Measurements from ENCODE around the gene JCHAIN. TPM values are rescaled to one million over a fixed set of nuclear protein-coding genes. Genes with fewer than 3 reads are reported as not detected.

Gene JCHAIN
- polyA plus RNA-seq, 1 donor: 0.93 TPM

- DNase-seq: no peak
Measured at GRCh38 chr4:70634482-70634881, 31.8 kb downstream of the JCHAIN start.

GRCh38 chr4:70632028-70632427, 34.3 kb downstream of the JCHAIN start:
- no peak for DNase-seq

- no peak for DNase-seq
Measured at GRCh38 chr4:70630162-70630561, 36.1 kb downstream of the JCHAIN start.

- DNase-seq: no peak
Measured at GRCh38 chr4:70629469-70630090, 36.7 kb downstream of the JCHAIN start.

GRCh38 chr4:70628444-70628843, 37.9 kb downstream of the JCHAIN start, which contains the start of gene ENAM:
Gene ENAM (plus strand): TSS chr4:70628744. CDS start chr4:70629501, 757 bp downstream.
- no peak for DNase-seq

- no peak for DNase-seq
Measured at GRCh38 chr4:70627620-70628019, 38.7 kb downstream of the JCHAIN start.

- no peak for DNase-seq
Measured at GRCh38 chr4:70624226-70624793, 42.0 kb downstream of the JCHAIN start.

- DNase-seq: no peak
Measured at GRCh38 chr4:70623323-70623722, 43.0 kb downstream of the JCHAIN start.

- no peak for DNase-seq
Measured at GRCh38 chr4:70619778-70620177, 46.5 kb downstream of the JCHAIN start.

- DNase-seq: no peak
Measured at GRCh38 chr4:70619288-70619687, 47.0 kb downstream of the JCHAIN start.

- no peak for DNase-seq
Measured at GRCh38 chr4:70614184-70614555, 52.1 kb downstream of the JCHAIN start.

GRCh38 chr4:70613306-70614183, 52.8 kb downstream of the JCHAIN start:
- peak; percentile 2 for DNase-seq

- no peak for DNase-seq
Measured at GRCh38 chr4:70608324-70608723, 58.0 kb downstream of the JCHAIN start.

GRCh38 chr4:70607334-70607853, 58.9 kb downstream of the JCHAIN start:
- no peak for DNase-seq

GRCh38 chr4:70606459-70606858, 59.8 kb downstream of the JCHAIN start:
- no peak for DNase-seq

Other genes with a start within 250 kb of the JCHAIN start
- not detected for gene MUC7, start 194.3 kb downstream of the JCHAIN start, polyA plus RNA-seq (ENCODE audit: insufficient read length)
- not detected for gene AMTN, start 147.9 kb downstream of the JCHAIN start, polyA plus RNA-seq (ENCODE audit: insufficient read length)
- not detected for gene AMBN, start 74.3 kb downstream of the JCHAIN start, polyA plus RNA-seq (ENCODE audit: insufficient read length)
- gene ENAM, start 37.8 kb downstream of the JCHAIN start, polyA plus RNA-seq (ENCODE audit: insufficient read length): 2.9 TPM
- gene UTP3, start 22.0 kb upstream of the JCHAIN start, polyA plus RNA-seq (ENCODE audit: insufficient read length): 21.2 TPM
- 85.5 TPM for gene RUFY3, start 55.5 kb upstream of the JCHAIN start, polyA plus RNA-seq (ENCODE audit: insufficient read length)
- 145 TPM for gene GRSF1, start 173.4 kb upstream of the JCHAIN start, polyA plus RNA-seq (ENCODE audit: insufficient read length)
- 27.4 TPM for gene MOB1B, start 235.9 kb upstream of the JCHAIN start, polyA plus RNA-seq (ENCODE audit: insufficient read length)